HepG2 (cell line): Measurements from ENCODE around the gene PGS1. TPM values are rescaled to one million over a fixed set of nuclear protein-coding genes. Genes with fewer than 3 reads are reported as not detected.

Experiments used
- MED1 ChIP-seq: sonication (generic); formaldehyde crosslinking; IDR thresholded peaks from 2 replicates; pipeline ENCODE4 v1.4.0; 2020; ENCODE audit warnings: missing genetic modification reagents
- MEIS2 ChIP-seq: sonication (generic); formaldehyde crosslinking; IDR thresholded peaks from 2 replicates; pipeline ENCODE4 v1.9.0; 2021; ENCODE audit warnings: mild to moderate bottlenecking, missing genetic modification reagents
- MIXL1 ChIP-seq: IDR thresholded peaks from 2 replicates; pipeline ENCODE4 v1.6.1; 2016
- PHF8 ChIP-seq: sonication (generic); formaldehyde crosslinking; IDR thresholded peaks from 2 replicates; pipeline ENCODE4 v1.5.0; 2020; ENCODE audit warnings: missing genetic modification reagents
- SPEN ChIP-seq: sonication (generic); formaldehyde crosslinking; IDR thresholded peaks from 2 replicates; pipeline ENCODE4 v1.5.1; 2020; ENCODE audit warnings: low read depth, mild to moderate bottlenecking, missing genetic modification reagents
- ZEB1 ChIP-seq: IDR thresholded peaks from 2 replicates; pipeline ENCODE4 v1.6.1; 2012; ENCODE audit warnings: mild to moderate bottlenecking, low read depth, inconsistent platforms; ENCODE audit not compliant: insufficient replicate concordance
- ZFP90 ChIP-seq: sonication (generic); formaldehyde crosslinking; IDR thresholded peaks from 2 replicates; pipeline ENCODE4 v1.8.0; 2022; ENCODE audit warnings: missing genetic modification reagents, mild to moderate bottlenecking, inconsistent platforms, borderline replicate concordance
- ZNF232 ChIP-seq: sonication (generic); formaldehyde crosslinking; IDR thresholded peaks from 2 replicates; pipeline ENCODE4 v1.4.0; 2020; ENCODE audit warnings: missing genetic modification reagents, borderline replicate concordance
- ZNF292 ChIP-seq: sonication (generic); formaldehyde crosslinking; IDR thresholded peaks from 2 replicates; pipeline ENCODE4 v1.8.1; 2022; ENCODE audit warnings: mild to moderate bottlenecking, low read depth, missing genetic modification reagents, borderline replicate concordance
- ZNF34 ChIP-seq: sonication (generic); formaldehyde crosslinking; IDR thresholded peaks from 2 replicates; pipeline ENCODE4 v1.4.0; 2020; ENCODE audit warnings: mild to moderate bottlenecking, missing genetic modification reagents, borderline replicate concordance
- ZNF570 ChIP-seq: sonication (generic); formaldehyde crosslinking; IDR thresholded peaks from 2 replicates; pipeline ENCODE4 v1.4.0; 2020; ENCODE audit warnings: mild to moderate bottlenecking, missing genetic modification reagents, borderline replicate concordance
- ZNF75D ChIP-seq: sonication (generic); formaldehyde crosslinking; IDR thresholded peaks from 2 replicates; pipeline ENCODE4 v1.8.1; 2023; ENCODE audit warnings: missing genetic modification reagents, mild to moderate bottlenecking, borderline replicate concordance
- ZNF788 ChIP-seq: sonication (generic); formaldehyde crosslinking; IDR thresholded peaks from 2 replicates; pipeline ENCODE4 v1.5.0; 2020; ENCODE audit warnings: mild to moderate bottlenecking, missing genetic modification reagents, borderline replicate concordance
- ZSCAN9 ChIP-seq: IDR thresholded peaks from 2 replicates; pipeline ENCODE4 v1.6.1; 2016; ENCODE audit warnings: borderline replicate concordance
- polyA plus RNA-seq, 8 experiments: library from polyadenylated mRNA; depleted of rRNA in 3 of 8; stranded (reverse) in 7 of 8; unstranded in 1 of 8; fragments of >200 nt; fragmentation: Illumina TruSeq in 4 of 8; extraction: Trizol in 4 of 8; gene quantifications; 2 replicates each; pipeline versions ENCODE4 v1.2.1 to v1.2.3, GENCODE V29; 2011 to 2016; ENCODE audit warnings: low read depth in 4 of 8, missing spikeins in 1 of 8, mixed read lengths in 1 of 8; ENCODE audit not compliant: insufficient read depth in 1 of 8
- total RNA-seq, 5 experiments: library from RNA; depleted of rRNA; stranded (reverse); fragments of >200 nt; fragmentation: Illumina TruSeq; extraction: Trizol; gene quantifications; 2 replicates each; pipeline ENCODE4 v1.2.3, GENCODE V29; 2016; ENCODE audit warnings: low read depth in 1 of 5
- TF ChIP-seq, protein P1 (sequence below): sonication (generic); formaldehyde crosslinking; IDR thresholded peaks from 2 replicates; pipeline ENCODE4 v1.8.1; 2023; ENCODE audit warnings: missing genetic modification reagents, inconsistent platforms, borderline replicate concordance
- TF ChIP-seq, protein P2 (sequence below): sonication (generic); formaldehyde crosslinking; conservative IDR thresholded peaks from 2 replicates; pipeline ENCODE4 v1.4.0; 2020; ENCODE audit warnings: missing genetic modification reagents
- TF ChIP-seq, protein P3 (sequence below): sonication (generic); formaldehyde crosslinking; IDR thresholded peaks from 2 replicates; pipeline ENCODE4 v1.4.0; 2020; ENCODE audit warnings: missing genetic modification reagents
- TF ChIP-seq, protein P4 (sequence below): sonication (generic); formaldehyde crosslinking; IDR thresholded peaks from 2 replicates; pipeline ENCODE4 v1.4.0; 2020; ENCODE audit warnings: missing genetic modification reagents, borderline replicate concordance
- TF ChIP-seq, protein P5 (sequence below): sonication (generic); formaldehyde crosslinking; IDR thresholded peaks from 2 replicates; pipeline ENCODE4 v1.4.0; 2020; ENCODE audit warnings: mild to moderate bottlenecking, missing genetic modification reagents

Gene PGS1
- total and polyA plus RNA-seq, 2 of the 13 experiments (the other 11 are each of a cell fraction or from before 2014, with no cell fraction given), result 25.9 to 31.5 TPM

DNA sequence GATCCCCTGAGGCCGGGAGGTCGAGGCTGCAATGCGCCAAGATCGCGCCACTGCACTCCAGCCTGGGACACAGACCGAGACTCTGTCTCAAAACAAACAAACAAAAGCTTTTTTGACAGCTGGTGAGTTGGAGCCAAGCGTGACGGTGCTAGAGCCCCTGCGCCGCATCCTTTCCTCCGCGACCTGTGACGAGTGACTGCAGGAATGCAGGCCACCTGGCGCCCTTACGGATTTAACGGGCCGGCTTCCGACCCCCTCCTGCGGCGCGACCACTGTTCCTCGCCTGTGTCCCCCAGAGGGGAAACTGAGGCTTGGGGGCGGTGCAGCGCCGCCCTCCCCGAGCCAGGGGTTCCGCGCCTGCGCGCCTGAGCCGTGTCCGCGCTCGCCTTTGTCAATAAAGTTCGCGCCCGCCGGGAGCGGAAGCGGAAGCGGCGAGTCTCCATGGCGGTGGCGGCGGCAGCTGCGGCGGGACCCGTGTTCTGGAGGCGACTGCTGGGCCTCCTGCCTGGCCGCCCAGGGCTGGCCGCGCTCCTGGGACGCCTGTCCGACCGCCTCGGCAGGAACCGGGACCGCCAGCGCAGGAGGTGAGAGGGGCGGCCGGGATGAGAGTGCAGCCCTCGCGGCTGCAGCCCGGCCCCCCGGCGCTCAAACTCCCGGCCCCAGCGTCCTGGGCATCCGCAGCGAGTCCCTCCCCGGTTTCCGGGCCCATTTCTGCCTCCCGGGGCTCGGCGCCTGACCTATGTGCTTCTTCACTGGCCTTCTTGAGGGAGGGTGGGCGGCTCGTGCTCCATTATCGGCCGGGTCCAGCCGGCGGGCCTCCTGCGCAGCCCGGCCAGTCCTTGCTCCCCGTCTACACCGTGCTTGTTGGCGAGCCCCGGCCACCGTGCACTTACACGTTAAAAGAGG lies at the start of gene PGS1 (continued):
- TF ChIP-seq, protein P1, sequence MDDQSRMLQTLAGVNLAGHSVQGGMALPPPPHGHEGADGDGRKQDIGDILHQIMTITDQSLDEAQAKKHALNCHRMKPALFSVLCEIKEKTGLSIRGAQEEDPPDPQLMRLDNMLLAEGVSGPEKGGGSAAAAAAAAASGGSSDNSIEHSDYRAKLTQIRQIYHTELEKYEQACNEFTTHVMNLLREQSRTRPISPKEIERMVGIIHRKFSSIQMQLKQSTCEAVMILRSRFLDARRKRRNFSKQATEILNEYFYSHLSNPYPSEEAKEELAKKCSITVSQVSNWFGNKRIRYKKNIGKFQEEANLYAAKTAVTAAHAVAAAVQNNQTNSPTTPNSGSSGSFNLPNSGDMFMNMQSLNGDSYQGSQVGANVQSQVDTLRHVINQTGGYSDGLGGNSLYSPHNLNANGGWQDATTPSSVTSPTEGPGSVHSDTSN (CRISPR knock-in tag), result no peak
- TF ChIP-seq SPEN (CRISPR knock-in tag), result peak; percentile 96
- TF ChIP-seq, protein P2, sequence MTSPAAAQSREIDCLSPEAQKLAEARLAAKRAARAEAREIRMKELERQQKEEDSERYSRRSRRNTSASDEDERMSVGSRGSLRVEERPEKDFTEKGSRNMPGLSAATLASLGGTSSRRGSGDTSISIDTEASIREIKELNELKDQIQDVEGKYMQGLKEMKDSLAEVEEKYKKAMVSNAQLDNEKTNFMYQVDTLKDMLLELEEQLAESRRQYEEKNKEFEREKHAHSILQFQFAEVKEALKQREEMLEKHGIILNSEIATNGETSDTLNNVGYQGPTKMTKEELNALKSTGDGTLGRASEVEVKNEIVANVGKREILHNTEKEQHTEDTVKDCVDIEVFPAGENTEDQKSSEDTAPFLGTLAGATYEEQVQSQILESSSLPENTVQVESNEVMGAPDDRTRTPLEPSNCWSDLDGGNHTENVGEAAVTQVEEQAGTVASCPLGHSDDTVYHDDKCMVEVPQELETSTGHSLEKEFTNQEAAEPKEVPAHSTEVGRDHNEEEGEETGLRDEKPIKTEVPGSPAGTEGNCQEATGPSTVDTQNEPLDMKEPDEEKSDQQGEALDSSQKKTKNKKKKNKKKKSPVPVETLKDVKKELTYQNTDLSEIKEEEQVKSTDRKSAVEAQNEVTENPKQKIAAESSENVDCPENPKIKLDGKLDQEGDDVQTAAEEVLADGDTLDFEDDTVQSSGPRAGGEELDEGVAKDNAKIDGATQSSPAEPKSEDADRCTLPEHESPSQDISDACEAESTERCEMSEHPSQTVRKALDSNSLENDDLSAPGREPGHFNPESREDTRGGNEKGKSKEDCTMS (CRISPR knock-in tag), result no peak
- TF ChIP-seq PHF8 (CRISPR knock-in tag), result peak; percentile 96
- TF ChIP-seq ZFP90, result peak; percentile 80; the same call in 1 of the 2 replicates
- TF ChIP-seq, protein P3, sequence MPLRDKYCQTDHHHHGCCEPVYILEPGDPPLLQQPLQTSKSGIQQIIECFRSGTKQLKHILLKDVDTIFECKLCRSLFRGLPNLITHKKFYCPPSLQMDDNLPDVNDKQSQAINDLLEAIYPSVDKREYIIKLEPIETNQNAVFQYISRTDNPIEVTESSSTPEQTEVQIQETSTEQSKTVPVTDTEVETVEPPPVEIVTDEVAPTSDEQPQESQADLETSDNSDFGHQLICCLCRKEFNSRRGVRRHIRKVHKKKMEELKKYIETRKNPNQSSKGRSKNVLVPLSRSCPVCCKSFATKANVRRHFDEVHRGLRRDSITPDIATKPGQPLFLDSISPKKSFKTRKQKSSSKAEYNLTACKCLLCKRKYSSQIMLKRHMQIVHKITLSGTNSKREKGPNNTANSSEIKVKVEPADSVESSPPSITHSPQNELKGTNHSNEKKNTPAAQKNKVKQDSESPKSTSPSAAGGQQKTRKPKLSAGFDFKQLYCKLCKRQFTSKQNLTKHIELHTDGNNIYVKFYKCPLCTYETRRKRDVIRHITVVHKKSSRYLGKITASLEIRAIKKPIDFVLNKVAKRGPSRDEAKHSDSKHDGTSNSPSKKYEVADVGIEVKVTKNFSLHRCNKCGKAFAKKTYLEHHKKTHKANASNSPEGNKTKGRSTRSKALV (CRISPR knock-in tag), result no peak
- peak; percentile 72; the same call in 1 of the 2 replicates for TF ChIP-seq ZNF292
- TF ChIP-seq ZNF75D (CRISPR knock-in tag), result no peak
- no peak for TF ChIP-seq ZSCAN9 (CRISPR knock-in tag)
- TF ChIP-seq ZNF788 (CRISPR knock-in tag), result peak; percentile 99
- TF ChIP-seq, protein P4, sequence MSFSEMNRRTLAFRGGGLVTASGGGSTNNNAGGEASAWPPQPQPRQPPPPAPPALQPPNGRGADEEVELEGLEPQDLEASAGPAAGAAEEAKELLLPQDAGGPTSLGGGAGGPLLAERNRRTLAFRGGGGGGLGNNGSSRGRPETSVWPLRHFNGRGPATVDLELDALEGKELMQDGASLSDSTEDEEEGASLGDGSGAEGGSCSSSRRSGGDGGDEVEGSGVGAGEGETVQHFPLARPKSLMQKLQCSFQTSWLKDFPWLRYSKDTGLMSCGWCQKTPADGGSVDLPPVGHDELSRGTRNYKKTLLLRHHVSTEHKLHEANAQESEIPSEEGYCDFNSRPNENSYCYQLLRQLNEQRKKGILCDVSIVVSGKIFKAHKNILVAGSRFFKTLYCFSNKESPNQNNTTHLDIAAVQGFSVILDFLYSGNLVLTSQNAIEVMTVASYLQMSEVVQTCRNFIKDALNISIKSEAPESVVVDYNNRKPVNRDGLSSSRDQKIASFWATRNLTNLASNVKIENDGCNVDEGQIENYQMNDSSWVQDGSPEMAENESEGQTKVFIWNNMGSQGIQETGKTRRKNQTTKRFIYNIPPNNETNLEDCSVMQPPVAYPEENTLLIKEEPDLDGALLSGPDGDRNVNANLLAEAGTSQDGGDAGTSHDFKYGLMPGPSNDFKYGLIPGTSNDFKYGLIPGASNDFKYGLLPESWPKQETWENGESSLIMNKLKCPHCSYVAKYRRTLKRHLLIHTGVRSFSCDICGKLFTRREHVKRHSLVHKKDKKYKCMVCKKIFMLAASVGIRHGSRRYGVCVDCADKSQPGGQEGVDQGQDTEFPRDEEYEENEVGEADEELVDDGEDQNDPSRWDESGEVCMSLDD (CRISPR knock-in tag), result peak; percentile 17; the same call in 1 of the 2 replicates
- no peak for TF ChIP-seq ZNF570
- 0 out of 2 replicates have a peak, but pooled peaks have one; percentile 84 for TF ChIP-seq ZNF34 (CRISPR knock-in tag)
- TF ChIP-seq ZEB1, result no peak
- TF ChIP-seq, protein P5, sequence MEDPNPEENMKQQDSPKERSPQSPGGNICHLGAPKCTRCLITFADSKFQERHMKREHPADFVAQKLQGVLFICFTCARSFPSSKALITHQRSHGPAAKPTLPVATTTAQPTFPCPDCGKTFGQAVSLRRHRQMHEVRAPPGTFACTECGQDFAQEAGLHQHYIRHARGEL (CRISPR knock-in tag), result no peak
- TF ChIP-seq MIXL1 (CRISPR knock-in tag), result no peak
- peak; percentile 61; the same call in 1 of the 2 replicates for TF ChIP-seq MEIS2 (CRISPR knock-in tag)
- peak; percentile 46; the same call in 1 of the 2 replicates for TF ChIP-seq MED1 (CRISPR knock-in tag)
- no peak; the same call in 1 of the 2 replicates for TF ChIP-seq ZNF232
